Hepatocyte (in vitro differentiated cells): Measurements from ENCODE around the gene HIVEP2.

Experiments
- EZH2 ChIP-seq: fragments of 200-600 bp; sonication (generic); IDR thresholded peaks from 2 replicates; pipeline ENCODE4 v1.6.1; 2016; ENCODE audit warnings: antibody characterized with exemption, mild to moderate bottlenecking, borderline replicate concordance
- EZH2phosphoT487 ChIP-seq: fragments of 200-600 bp; sonication (generic); IDR thresholded peaks from one replicate; pipeline ENCODE4 v1.6.1; 2018; ENCODE audit warnings: antibody characterized with exemption, mild to moderate bottlenecking, low read depth, moderate library complexity; ENCODE audit not compliant: unreplicated experiment, severe bottlenecking
- TF ChIP-seq, protein P1 (sequence below): fragments of 200-600 bp; sonication (generic); IDR thresholded peaks from 2 replicates; pipeline ENCODE4 v1.5.1; 2016; ENCODE audit warnings: antibody characterized with exemption, mild to moderate bottlenecking; ENCODE audit not compliant: poor library complexity

DNA sequence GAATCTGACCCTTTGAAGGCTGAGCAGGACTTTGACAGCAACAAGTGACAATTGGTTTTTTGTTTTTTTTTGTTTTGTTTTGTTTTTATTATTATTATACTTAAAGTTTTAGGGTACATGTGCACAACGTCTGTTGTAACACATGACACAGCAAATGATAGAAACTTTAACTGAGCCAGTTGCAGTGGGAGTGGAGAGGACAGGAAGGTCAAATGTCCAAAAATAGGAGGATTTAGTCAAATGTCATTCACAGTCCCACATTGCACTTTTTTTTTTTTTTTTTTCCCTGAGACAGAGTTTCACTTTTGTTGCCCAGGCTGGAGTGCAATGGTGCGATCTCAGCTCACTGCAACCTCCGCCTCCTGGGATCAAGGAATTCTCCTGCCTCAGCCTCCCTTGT is 223.0 kb downstream of the HIVEP2 start:
- TF ChIP-seq EZH2 (no peak), EZH2phosphoT487 (no peak)
- TF ChIP-seq, protein P1, sequence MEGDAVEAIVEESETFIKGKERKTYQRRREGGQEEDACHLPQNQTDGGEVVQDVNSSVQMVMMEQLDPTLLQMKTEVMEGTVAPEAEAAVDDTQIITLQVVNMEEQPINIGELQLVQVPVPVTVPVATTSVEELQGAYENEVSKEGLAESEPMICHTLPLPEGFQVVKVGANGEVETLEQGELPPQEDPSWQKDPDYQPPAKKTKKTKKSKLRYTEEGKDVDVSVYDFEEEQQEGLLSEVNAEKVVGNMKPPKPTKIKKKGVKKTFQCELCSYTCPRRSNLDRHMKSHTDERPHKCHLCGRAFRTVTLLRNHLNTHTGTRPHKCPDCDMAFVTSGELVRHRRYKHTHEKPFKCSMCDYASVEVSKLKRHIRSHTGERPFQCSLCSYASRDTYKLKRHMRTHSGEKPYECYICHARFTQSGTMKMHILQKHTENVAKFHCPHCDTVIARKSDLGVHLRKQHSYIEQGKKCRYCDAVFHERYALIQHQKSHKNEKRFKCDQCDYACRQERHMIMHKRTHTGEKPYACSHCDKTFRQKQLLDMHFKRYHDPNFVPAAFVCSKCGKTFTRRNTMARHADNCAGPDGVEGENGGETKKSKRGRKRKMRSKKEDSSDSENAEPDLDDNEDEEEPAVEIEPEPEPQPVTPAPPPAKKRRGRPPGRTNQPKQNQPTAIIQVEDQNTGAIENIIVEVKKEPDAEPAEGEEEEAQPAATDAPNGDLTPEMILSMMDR, result no peak
